SK-N-SH (cell line): ENCODE data around the gene CHDH.

Experiments
- CHD2 ChIP-seq: fragments of 150-350 bp; IDR thresholded peaks from 2 replicates; pipeline ENCODE4 v1.6.1; 2018; ENCODE audit warnings: low read length; ENCODE audit not compliant: partially characterized antibody
- ELF1 ChIP-seq: IDR thresholded peaks from 2 replicates; pipeline ENCODE4 v1.4.0; 2012
- EZH2phosphoT487 ChIP-seq: fragments of 200-600 bp; sonication (generic); IDR thresholded peaks from 2 replicates; pipeline ENCODE4 v1.6.1; 2017; ENCODE audit warnings: low read depth, mixed run types, mild to moderate bottlenecking, antibody characterized with exemption, moderate library complexity, borderline replicate concordance
- NRF1 ChIP-seq: IDR thresholded peaks from 2 replicates; pipeline ENCODE4 v1.6.1; 2012; ENCODE audit warnings: low read depth, mild to moderate bottlenecking, low read length
- POLR2AphosphoS5 ChIP-seq: IDR thresholded peaks from 2 replicates; pipeline ENCODE4 v1.6.1; 2012; ENCODE audit warnings: low read depth, low read length
- RAD21 ChIP-seq: IDR thresholded peaks from 2 replicates; pipeline ENCODE4 v1.6.1; 2012; ENCODE audit warnings: mild to moderate bottlenecking, low read length
- RCOR1 ChIP-seq: fragments of 150-350 bp; IDR thresholded peaks from 2 replicates; pipeline ENCODE4 v1.6.1; 2017; ENCODE audit warnings: antibody characterized with exemption, low read length
- SMC3 ChIP-seq: IDR thresholded peaks from 2 replicates; pipeline ENCODE4 v1.6.1; 2012; ENCODE audit warnings: low read depth, low read length, improper control_type of control experiment
- TEAD4 ChIP-seq: IDR thresholded peaks from 2 replicates; pipeline ENCODE4 v1.4.0; 2012; ENCODE audit warnings: mild to moderate bottlenecking, borderline replicate concordance; ENCODE audit not compliant: insufficient read depth
- YY1 ChIP-seq: IDR thresholded peaks from 2 replicates; pipeline ENCODE4 v1.4.0; 2012; ENCODE audit warnings: low read depth, mild to moderate bottlenecking
- TF ChIP-seq, protein P1 (sequence below): fragments of 200-600 bp; sonication (generic); IDR thresholded peaks from 2 replicates; pipeline ENCODE4 v1.6.1; 2017; ENCODE audit warnings: antibody characterized with exemption, mild to moderate bottlenecking, moderate library complexity
- TF ChIP-seq, protein P2 (sequence below): IDR thresholded peaks from 2 replicates; pipeline ENCODE4 v1.6.1; 2012; ENCODE audit warnings: mild to moderate bottlenecking, low read depth, low read length, moderate library complexity
- TF ChIP-seq, protein P3 (sequence below): fragments of 150-350 bp; IDR thresholded peaks from 2 replicates; pipeline ENCODE4 v1.6.1; 2017; ENCODE audit warnings: antibody characterized with exemption, low read length, low read depth, borderline replicate concordance

DNA sequence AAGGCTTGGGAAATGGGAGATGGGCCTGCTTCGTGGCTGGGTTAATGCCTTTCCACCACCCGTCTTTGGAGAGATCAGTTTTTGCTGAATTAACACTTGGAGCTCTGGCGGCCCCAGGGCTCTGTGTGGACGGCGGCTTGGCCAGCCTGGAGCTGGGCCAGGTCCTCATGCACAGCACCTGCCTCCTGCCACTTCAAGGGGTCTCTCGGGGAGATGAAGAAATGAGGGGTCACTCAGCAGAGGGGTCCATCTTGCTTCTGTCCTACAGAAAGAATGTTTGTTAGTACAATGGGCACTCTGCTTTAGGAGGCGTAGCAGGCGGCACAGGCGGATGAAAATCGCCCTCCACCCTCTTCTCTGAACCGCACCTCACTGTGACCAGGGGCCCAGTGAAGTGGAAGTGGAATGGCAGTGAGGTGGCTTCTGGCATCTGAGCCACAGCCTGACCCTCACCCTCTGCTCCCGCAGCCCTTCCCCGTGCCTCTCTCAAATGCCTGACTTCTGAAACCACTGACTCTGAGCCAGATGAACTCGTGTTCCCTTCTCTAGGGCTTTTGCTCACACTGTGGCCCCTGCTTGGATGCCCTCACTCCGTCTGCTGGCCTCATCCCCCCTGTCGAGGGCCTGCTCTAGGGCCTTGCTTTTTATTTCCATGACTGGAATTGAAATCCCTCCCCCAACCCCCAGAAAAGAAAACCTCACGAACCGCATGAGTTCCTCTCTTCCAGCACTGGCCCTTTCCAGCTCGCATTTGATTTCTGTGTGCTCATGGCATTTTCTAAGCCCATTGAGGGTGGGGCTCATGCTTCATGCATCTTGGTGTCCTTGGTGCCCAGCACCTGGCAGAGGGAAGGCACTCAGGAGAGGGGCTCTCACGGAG is 42.2 kb downstream of the CHDH start:
- TF ChIP-seq, protein P1, sequence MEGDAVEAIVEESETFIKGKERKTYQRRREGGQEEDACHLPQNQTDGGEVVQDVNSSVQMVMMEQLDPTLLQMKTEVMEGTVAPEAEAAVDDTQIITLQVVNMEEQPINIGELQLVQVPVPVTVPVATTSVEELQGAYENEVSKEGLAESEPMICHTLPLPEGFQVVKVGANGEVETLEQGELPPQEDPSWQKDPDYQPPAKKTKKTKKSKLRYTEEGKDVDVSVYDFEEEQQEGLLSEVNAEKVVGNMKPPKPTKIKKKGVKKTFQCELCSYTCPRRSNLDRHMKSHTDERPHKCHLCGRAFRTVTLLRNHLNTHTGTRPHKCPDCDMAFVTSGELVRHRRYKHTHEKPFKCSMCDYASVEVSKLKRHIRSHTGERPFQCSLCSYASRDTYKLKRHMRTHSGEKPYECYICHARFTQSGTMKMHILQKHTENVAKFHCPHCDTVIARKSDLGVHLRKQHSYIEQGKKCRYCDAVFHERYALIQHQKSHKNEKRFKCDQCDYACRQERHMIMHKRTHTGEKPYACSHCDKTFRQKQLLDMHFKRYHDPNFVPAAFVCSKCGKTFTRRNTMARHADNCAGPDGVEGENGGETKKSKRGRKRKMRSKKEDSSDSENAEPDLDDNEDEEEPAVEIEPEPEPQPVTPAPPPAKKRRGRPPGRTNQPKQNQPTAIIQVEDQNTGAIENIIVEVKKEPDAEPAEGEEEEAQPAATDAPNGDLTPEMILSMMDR = no peak
- TF ChIP-seq POLR2AphosphoS5 (no peak), NRF1 (no peak), ELF1 (no peak), RAD21 (no peak), SMC3 (no peak), TEAD4 (no peak), EZH2phosphoT487 (no peak), CHD2 (no peak), YY1 (no peak), RCOR1 (no peak)
- TF ChIP-seq, protein P2, sequence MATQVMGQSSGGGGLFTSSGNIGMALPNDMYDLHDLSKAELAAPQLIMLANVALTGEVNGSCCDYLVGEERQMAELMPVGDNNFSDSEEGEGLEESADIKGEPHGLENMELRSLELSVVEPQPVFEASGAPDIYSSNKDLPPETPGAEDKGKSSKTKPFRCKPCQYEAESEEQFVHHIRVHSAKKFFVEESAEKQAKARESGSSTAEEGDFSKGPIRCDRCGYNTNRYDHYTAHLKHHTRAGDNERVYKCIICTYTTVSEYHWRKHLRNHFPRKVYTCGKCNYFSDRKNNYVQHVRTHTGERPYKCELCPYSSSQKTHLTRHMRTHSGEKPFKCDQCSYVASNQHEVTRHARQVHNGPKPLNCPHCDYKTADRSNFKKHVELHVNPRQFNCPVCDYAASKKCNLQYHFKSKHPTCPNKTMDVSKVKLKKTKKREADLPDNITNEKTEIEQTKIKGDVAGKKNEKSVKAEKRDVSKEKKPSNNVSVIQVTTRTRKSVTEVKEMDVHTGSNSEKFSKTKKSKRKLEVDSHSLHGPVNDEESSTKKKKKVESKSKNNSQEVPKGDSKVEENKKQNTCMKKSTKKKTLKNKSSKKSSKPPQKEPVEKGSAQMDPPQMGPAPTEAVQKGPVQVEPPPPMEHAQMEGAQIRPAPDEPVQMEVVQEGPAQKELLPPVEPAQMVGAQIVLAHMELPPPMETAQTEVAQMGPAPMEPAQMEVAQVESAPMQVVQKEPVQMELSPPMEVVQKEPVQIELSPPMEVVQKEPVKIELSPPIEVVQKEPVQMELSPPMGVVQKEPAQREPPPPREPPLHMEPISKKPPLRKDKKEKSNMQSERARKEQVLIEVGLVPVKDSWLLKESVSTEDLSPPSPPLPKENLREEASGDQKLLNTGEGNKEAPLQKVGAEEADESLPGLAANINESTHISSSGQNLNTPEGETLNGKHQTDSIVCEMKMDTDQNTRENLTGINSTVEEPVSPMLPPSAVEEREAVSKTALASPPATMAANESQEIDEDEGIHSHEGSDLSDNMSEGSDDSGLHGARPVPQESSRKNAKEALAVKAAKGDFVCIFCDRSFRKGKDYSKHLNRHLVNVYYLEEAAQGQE = no peak
- TF ChIP-seq, protein P3, sequence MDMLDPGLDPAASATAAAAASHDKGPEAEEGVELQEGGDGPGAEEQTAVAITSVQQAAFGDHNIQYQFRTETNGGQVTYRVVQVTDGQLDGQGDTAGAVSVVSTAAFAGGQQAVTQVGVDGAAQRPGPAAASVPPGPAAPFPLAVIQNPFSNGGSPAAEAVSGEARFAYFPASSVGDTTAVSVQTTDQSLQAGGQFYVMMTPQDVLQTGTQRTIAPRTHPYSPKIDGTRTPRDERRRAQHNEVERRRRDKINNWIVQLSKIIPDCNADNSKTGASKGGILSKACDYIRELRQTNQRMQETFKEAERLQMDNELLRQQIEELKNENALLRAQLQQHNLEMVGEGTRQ = no peak
